GM10266 (cell line): Measurements from ENCODE around the gene LRP8.

ENCODE experiments used
- DNase-seq: peaks from one replicate; pipeline ENCODE4 v3.0.0; 2012; ENCODE audit errors: extremely low spot score
- TF ChIP-seq, protein P1 (sequence below): IDR thresholded peaks from 2 replicates; pipeline ENCODE4 v1.5.1; 2012; ENCODE audit warnings: mild to moderate bottlenecking, low read depth; ENCODE audit not compliant: control insufficient read depth, insufficient read depth; ENCODE audit errors: missing control alignments

Gene LRP8

DNA sequence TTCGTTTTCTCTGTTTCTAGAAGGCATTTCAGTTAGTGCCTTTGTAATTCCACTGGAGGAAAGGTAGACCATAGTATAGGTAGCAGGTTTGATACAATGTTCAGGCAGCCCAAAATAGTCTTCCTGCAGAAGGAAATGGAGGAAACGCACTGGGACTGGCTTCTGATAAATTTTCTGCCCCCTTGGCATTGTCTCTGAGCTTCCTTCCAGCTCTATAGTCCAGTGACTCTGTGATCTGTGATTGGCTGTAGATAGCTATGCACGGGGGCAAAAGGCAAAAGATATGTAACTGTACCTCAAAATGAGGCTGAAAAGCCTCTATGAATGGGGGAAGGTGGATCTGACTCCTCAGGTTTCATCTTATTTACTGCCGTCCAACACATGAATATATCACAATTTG, 83.7 kb downstream of the LRP8 start:
- DNase-seq = no peak
- TF ChIP-seq, protein P1, sequence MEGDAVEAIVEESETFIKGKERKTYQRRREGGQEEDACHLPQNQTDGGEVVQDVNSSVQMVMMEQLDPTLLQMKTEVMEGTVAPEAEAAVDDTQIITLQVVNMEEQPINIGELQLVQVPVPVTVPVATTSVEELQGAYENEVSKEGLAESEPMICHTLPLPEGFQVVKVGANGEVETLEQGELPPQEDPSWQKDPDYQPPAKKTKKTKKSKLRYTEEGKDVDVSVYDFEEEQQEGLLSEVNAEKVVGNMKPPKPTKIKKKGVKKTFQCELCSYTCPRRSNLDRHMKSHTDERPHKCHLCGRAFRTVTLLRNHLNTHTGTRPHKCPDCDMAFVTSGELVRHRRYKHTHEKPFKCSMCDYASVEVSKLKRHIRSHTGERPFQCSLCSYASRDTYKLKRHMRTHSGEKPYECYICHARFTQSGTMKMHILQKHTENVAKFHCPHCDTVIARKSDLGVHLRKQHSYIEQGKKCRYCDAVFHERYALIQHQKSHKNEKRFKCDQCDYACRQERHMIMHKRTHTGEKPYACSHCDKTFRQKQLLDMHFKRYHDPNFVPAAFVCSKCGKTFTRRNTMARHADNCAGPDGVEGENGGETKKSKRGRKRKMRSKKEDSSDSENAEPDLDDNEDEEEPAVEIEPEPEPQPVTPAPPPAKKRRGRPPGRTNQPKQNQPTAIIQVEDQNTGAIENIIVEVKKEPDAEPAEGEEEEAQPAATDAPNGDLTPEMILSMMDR = no peak

DNA sequence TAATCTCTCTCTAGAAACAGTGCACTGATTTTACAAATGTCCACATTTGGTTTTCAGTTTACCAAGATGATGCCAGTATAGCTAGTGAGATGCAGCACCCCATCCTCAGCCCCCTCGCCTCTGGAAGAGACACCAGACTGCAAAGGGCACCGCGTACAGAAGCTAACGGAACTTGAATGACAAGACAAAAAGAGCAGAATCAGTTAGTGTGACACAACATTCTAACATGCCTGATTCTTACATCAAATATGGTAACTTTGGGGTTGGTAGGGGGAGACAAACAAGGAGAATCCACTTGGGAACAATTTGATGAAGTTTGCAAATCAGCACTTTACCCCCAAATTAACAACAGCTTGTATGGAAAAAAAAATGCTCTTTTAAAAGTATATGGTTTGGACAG, 85.5 kb downstream of the LRP8 start:
- no peak for DNase-seq
- TF ChIP-seq, protein P1 = no peak

DNA sequence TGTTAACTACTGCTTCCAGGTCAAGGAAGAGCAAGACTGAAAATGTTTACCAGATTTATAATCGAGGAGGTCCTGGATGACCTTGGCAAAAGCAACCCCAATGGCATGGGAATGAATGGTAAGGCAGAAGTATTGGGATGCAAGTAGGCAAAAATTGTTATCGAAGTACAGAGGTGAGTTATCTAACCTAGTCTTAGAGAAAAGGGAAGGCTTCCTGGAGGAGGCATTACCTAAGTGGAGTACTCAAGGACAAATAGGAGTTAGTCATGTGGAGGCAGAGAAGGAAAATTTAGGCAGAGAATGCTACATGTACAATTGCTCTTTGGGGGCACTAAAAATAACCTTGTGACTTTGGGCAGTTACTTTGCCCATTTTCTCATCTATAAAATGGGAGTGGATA, 86.0 kb downstream of the LRP8 start:
- no peak for DNase-seq
- TF ChIP-seq, protein P1 = no peak

DNA sequence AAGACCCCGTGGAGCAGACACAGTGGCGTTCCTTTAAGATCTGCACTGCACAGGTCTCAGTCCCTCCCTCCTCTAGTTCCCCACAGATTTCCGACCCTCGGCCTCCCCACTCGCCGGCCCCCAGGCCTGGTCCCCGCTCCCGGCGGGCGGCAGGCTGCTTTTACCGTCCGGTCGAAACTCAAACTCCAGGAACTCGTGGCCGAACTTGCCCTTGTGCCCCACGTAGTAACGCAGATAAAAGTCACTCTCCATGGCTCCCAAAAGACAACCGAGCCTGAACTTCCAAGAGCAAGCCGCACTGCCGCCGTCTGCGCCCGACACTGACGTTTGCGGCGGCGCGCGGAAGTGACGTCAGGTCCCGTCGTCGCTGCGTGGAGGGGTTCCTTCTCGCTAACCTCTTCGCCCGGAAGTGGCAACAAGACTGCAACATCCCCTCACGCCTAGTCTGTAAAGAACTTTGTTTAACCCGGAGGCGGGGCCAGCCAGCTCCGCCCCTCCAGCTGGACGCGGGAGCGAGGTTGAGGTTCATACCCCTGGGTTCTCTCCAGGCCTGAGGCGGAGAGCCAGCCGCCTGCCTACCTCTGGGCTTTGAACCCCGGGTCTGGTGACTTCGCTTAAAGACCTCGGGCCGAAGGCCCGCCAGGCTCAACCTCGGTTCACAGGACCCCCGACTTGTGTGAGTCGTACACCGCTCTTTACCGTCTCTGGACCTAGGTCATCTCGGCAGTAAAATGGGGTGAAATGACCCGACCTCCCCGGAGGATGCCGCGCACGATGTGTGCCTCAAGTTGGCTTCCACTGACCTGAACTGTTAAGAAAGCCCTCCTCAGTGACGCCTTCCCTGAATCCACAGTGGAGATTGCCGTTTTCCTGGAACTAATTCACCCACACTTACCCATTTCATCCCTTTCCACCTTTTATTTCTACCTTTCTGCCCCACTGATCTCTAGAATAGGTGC, 89.4 kb downstream of the LRP8 start, which contains the start of gene MAGOH:
TSS of gene MAGOH (minus strand) at position 322 of the 959 bp plus-strand sequence. CDS start at position 252, 70 bp downstream.
- TF ChIP-seq, protein P1 = no peak
- DNase-seq = peak; percentile 93

DNA sequence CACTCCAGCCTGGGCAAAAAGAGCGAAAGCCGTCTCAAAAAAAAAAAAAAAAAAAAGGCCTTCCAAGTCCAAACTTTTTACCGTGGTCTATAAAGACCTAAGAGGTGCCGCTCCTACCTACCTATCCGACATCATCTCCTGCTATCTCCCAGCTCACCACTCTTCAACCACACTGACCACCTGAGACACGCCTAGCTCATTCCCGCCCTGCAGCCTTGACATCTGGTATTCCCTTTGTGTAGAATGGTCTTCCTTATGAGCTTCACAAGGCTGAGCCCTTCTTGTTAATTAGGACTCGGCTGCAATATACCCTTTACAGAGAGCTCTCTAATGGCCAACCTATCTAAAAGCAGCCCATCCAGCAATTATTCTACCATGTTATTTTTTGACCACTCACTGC, 90.2 kb downstream of the LRP8 start:
- DNase-seq = no peak
- TF ChIP-seq, protein P1 = no peak

DNA sequence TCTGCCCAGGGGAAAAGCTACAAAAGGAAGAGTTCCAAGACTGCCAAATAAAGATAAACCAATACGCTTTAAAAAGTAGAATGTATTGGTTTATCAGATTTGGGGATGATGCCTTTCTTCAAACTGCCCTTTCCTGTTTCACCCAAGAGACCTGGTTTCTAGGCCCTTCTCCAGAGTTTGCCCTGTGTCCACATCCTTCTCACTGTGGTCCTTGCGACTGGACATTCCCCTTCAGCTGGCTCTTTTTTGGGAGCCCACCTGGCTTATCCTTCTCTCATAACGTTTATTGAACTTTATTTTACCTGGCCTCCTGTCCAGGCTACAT, 106.9 kb downstream of the LRP8 start:
- TF ChIP-seq, protein P1 = no peak

More for the DNA sequence above, 106.9 kb downstream of the LRP8 start:
- no peak for DNase-seq
